Peyer's patch (tissue), 4 donors: Measurements from ENCODE around the gene SLC9A3.

Experiments
- POLR2A ChIP-seq, 2 donors: fragments of 450-650 bp; IDR thresholded peaks; one replicate each; pipeline ENCODE4 v1.5.1; 2017; ENCODE audit warnings: antibody characterized with exemption in 2 of 2, mild to moderate bottlenecking in 2 of 2, moderate library complexity in 2 of 2
- TF ChIP-seq, protein P1 (sequence below), 6 experiments: fragments of 450-650 bp in 4 of 6; fragments of 200-600 bp in 2 of 6; sonication (generic) in 1 of 6; IDR thresholded peaks; one replicate each; pipeline ENCODE4 v1.5.1; 2017 to 2019; ENCODE audit warnings: antibody characterized with exemption in 6 of 6, mild to moderate bottlenecking in 3 of 6, moderate library complexity in 1 of 6

DNA sequence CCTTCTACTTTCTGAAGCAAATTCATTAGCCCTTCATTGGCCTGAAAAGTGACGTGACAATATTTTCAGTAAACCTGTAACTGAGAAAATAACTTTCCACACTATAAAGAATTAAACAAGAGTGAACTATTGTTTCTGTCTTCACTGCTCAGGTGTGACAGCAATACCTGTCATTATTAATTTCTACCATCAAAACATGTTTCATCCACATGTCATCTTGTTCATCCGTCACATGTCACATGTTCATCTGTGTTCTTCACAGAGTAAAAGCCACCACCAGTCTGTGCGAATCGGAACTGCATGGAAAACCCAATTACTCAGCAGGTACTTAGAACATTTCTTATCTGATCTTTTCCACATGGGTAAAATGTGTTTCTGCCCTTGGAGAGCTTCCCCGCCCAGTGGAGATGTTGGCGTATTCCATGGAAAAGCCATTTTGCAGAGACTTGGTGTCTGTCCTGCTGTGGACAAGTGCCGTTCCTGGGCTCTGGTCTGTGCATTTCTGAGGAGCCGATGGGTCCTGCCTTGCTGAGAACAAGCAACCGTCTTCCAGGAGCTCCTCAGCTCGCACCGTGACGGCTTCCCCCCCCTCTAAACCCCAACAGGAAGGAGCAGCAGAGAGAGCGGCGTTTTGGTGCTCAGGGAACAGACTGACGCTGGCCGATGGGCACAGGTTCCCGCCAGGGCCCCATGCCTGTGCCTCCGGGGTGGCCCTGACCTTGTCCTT is 91.9 kb downstream of the SLC9A3 start:
- TF ChIP-seq, protein P1, sequence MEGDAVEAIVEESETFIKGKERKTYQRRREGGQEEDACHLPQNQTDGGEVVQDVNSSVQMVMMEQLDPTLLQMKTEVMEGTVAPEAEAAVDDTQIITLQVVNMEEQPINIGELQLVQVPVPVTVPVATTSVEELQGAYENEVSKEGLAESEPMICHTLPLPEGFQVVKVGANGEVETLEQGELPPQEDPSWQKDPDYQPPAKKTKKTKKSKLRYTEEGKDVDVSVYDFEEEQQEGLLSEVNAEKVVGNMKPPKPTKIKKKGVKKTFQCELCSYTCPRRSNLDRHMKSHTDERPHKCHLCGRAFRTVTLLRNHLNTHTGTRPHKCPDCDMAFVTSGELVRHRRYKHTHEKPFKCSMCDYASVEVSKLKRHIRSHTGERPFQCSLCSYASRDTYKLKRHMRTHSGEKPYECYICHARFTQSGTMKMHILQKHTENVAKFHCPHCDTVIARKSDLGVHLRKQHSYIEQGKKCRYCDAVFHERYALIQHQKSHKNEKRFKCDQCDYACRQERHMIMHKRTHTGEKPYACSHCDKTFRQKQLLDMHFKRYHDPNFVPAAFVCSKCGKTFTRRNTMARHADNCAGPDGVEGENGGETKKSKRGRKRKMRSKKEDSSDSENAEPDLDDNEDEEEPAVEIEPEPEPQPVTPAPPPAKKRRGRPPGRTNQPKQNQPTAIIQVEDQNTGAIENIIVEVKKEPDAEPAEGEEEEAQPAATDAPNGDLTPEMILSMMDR (IDR thresholded peaks at IDR 0.05), result no peak
- no peak for TF ChIP-seq POLR2A (IDR thresholded peaks at IDR 0.05)
